A673 (cell line): Measurements from ENCODE around the gene MMP11. TPM values are rescaled to one million over a fixed set of nuclear protein-coding genes. Genes with fewer than 3 reads are reported as not detected.

Source experiments
- BruUV-seq: library from RNA; stranded (reverse); fragments of 400-500 nt; replicated peaks from 2 replicates; lab custom pipeline; 2021; lab: Mats Ljungman, UMichigan
- CTCF ChIA-PET: fragments of 300-600 bp; sonication (Branson Sonifier 250); formaldehyde crosslinking; loops from one replicate; lab custom pipeline; 2022; ENCODE audit warnings: antibody characterized with exemption; lab: Charles Lee
- POLR2A ChIA-PET: fragments of 300-600 bp; sonication (Branson Sonifier 250); formaldehyde crosslinking; loops from one replicate; lab custom pipeline; 2022; ENCODE audit warnings: antibody characterized with exemption; ENCODE audit not compliant: low non-redundant PET; lab: Charles Lee
- DNase-seq: peaks from one replicate; pipeline ENCODE4 v3.0.0-alpha.2; 2015; ENCODE audit warnings: low spot score
- H3K27ac ChIP-seq: fragments of 200-600 bp; sonication (generic); 2 replicates; pipeline ENCODE4 v1.5.1; 2016; ENCODE audit warnings: mixed run types, low read depth, mild to moderate bottlenecking, mixed read lengths, antibody characterized with exemption, low read length; ENCODE audit not compliant: poor library complexity, severe bottlenecking
- H3K27me3 ChIP-seq: fragments of 200-600 bp; sonication (generic); replicated peaks from 2 replicates; pipeline ENCODE4 v1.6.1; 2017; ENCODE audit warnings: mixed run types, low read depth, mild to moderate bottlenecking, mixed read lengths, antibody characterized with exemption, low read length; ENCODE audit not compliant: insufficient read depth, poor library complexity
- H3K36me3 ChIP-seq: fragments of 200-600 bp; sonication (generic); 2 replicates; pipeline ENCODE4 v1.6.1; 2016; ENCODE audit warnings: mixed run types, mild to moderate bottlenecking, mixed read lengths, antibody characterized with exemption, low read length; ENCODE audit not compliant: insufficient read depth, poor library complexity, severe bottlenecking
- H3K4me1 ChIP-seq: fragments of 200-600 bp; sonication (generic); 2 replicates; pipeline ENCODE4 v1.6.1; 2017; ENCODE audit warnings: mixed run types, mild to moderate bottlenecking, mixed read lengths, antibody characterized with exemption, low read length; ENCODE audit not compliant: insufficient read depth, poor library complexity, severe bottlenecking
- H3K4me3 ChIP-seq: fragments of 200-600 bp; sonication (generic); 2 replicates; pipeline ENCODE4 v1.5.1; 2016; ENCODE audit warnings: low read depth, mixed run types, mild to moderate bottlenecking, mixed read lengths, low read length; ENCODE audit not compliant: poor library complexity, severe bottlenecking
- H3K9me3 ChIP-seq: fragments of 200-600 bp; sonication (generic); 2 replicates; pipeline ENCODE4 v1.6.1; 2016; ENCODE audit warnings: mixed run types, low read depth, mild to moderate bottlenecking, mixed read lengths, antibody characterized with exemption, low read length; ENCODE audit not compliant: poor library complexity, severe bottlenecking
- EZH2 ChIP-seq: fragments of 200-600 bp; sonication (generic); IDR thresholded peaks from 2 replicates; pipeline ENCODE4 v1.6.1; 2017; ENCODE audit warnings: borderline replicate concordance, low read depth, mild to moderate bottlenecking, mixed read lengths, antibody characterized with exemption, low read length; ENCODE audit not compliant: poor library complexity, severe bottlenecking
- intact Hi-C: fragments of 100-400 bp; cut with micrococcal nuclease; formaldehyde crosslinking; loops from one replicate; pipeline ENCODE4 v1.10.0; 2022; ENCODE audit not compliant: unreplicated experiment
- total RNA-seq: library from RNA; stranded (reverse); gene quantifications from 2 replicates; pipeline ENCODE4 v1.2.3, GENCODE V29; 2021
- TF ChIP-seq, protein P1 (sequence below): fragments of 300-800, 200-600 bp; sonication (generic); conservative IDR thresholded peaks from 2 replicates; pipeline ENCODE4 v1.5.1; 2017; ENCODE audit warnings: low read depth, mild to moderate bottlenecking, antibody characterized with exemption, low read length, moderate library complexity, mixed read lengths

MMP11 gene
- total RNA-seq, 1 experiment from 2014 or later, result 5.1 TPM

DNA sequence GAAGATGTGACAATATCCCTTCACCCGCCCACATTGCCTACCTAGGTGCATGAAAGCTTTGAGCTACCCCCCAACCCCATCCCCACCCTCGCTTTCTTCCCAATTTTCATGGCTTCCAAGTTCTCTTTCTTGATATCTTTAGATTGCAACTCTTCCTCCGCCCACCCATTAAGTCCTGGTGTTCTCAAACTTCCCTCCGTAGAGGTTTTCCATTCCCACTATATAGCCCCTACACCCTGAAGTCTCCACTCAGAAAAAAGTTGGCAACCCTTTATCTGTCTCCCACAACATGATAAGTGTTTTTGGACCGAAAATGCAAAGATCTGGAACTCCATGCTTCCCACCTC lies 22.3 kb upstream of the MMP11 start:
- TF ChIP-seq, protein P1, sequence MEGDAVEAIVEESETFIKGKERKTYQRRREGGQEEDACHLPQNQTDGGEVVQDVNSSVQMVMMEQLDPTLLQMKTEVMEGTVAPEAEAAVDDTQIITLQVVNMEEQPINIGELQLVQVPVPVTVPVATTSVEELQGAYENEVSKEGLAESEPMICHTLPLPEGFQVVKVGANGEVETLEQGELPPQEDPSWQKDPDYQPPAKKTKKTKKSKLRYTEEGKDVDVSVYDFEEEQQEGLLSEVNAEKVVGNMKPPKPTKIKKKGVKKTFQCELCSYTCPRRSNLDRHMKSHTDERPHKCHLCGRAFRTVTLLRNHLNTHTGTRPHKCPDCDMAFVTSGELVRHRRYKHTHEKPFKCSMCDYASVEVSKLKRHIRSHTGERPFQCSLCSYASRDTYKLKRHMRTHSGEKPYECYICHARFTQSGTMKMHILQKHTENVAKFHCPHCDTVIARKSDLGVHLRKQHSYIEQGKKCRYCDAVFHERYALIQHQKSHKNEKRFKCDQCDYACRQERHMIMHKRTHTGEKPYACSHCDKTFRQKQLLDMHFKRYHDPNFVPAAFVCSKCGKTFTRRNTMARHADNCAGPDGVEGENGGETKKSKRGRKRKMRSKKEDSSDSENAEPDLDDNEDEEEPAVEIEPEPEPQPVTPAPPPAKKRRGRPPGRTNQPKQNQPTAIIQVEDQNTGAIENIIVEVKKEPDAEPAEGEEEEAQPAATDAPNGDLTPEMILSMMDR, result no peak
- no peak for TF ChIP-seq EZH2
- CTCF ChIA-PET, result interaction anchor here (0.9 kb wide), 1 partner anchor 10 kb away, joined by 9 read pairs; no protein-coding TSS in a partner anchor

DNA sequence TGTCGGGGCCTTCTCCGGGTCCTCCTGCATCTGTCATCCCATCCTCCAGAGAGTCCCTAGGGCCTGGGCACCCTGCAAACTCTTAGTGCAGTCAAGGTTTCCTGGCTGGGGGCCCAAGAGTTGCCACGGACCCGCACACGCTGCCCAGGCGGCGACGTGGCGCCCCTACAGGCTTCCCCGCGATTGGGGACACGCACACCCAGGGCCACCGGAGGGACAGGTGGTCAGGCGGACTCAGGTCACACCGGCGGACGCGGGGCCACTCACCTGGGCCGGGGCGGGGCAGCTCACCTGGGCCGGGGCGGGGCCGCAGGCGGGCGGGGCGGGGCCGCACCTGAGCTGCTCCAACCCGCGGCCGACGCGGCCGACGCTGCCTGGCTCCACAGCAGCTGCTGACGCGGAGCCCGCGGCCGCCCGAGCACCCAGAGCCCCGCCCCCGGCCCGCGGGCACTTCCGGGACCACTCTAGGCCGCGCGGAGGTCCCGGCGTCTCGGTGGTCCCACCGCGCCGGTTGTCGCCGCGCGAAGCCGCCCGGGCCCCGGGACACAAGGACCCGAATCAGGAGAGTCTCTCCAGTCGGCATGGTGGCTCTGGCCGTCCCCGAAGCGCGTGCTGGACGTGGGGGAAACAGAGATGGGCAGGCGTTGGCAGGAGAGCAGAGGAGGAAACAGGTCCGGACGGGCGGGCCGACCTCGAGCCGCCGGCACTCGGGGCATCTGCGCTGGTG lies 21.8 kb upstream of the MMP11 start, which contains the start of gene ZNF70:
TSS of gene ZNF70 (minus strand) at position 399 of the 727 bp plus-strand sequence. CDS start 5,972 bp downstream, outside the sequence.
- no peaks in the 10 kb centered on the region for H3K9me3 ChIP-seq
- no TSS peak for BruUV-seq
- H3K4me3 ChIP-seq, result peak within 1 kb of the TSS; percentile 75
- ChIA-PET CTCF (interaction anchor here (0.9 kb wide), 1 partner anchor 10 kb away, joined by 9 read pairs; no protein-coding TSS in a partner anchor), POLR2A (no interaction called here)
- H3K27me3 ChIP-seq, result no peaks in the 10 kb centered on the region
- H3K36me3 ChIP-seq, result no peaks in the 10 kb centered on the region
- peaks cover 4% of the 10 kb centered on the region for H3K4me1 ChIP-seq
- TF ChIP-seq, protein P1, result peak; percentile 44
- no peak for TF ChIP-seq EZH2
- H3K27ac ChIP-seq, result peak within 1 kb of the TSS; percentile 96
- intact Hi-C loops, result no loop called here
- peak; percentile 93 for DNase-seq

More for the DNA sequence above, 22.3 kb upstream of the MMP11 start:
- POLR2A ChIA-PET, result no interaction called here
- intact Hi-C loops, result no loop called here
- H3K36me3 ChIP-seq, result no peaks in the 10 kb centered on the region
- peak overlapping the region; percentile 96 for H3K27ac ChIP-seq
- DNase-seq, result no peak
- H3K4me1 ChIP-seq, result peaks cover 4% of the 10 kb centered on the region
- no peaks in the 10 kb centered on the region for H3K27me3 ChIP-seq
- H3K4me3 ChIP-seq, result peak overlapping the region; percentile 75
- no TSS peak for BruUV-seq
- no peaks in the 10 kb centered on the region for H3K9me3 ChIP-seq

DNA sequence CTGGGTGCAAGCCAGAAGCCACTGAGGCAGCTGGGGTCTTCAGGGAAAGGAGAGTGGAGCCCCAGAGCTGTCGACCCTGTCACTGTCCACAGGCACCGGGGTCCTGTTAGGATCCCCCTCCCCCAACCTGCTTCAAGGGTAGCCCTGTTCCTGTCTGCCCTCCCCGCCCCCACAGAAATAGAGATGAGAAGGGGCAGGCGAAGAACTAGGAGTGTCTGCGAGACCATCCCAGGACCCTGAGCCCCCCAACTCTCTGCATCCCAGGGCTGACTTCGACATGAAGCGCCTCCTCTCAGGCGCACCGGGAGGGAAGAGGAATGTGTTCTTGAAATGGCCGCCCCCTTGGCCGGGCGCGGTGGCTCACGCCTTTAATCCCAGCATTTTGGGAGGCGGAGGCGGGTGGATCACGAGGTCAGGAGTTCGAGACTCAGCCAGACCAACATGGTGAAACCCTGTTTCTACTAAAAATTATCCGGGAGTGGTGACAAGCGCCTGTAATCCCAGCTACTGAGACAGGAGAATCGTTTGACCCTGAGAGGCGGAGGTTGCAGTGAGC lies 21.1 kb upstream of the MMP11 start:
- peak; percentile 42 for DNase-seq
- no peaks in the 10 kb centered on the region for H3K27me3 ChIP-seq
- intact Hi-C loops, result no loop called here
- TF ChIP-seq, protein P1, result no peak
- TF ChIP-seq EZH2, result no peak
- CTCF ChIA-PET, result interaction anchor here (0.9 kb wide), 1 partner anchor 9 kb away, joined by 9 read pairs; no protein-coding TSS in a partner anchor
- POLR2A ChIA-PET, result no interaction called here
- TSS peak; percentile 82 for BruUV-seq
- peaks cover 4% of the 10 kb centered on the region for H3K4me1 ChIP-seq
- H3K9me3 ChIP-seq, result no peaks in the 10 kb centered on the region
- peak overlapping the region; percentile 96 for H3K27ac ChIP-seq
- peak overlapping the region; percentile 75 for H3K4me3 ChIP-seq
- no peaks in the 10 kb centered on the region for H3K36me3 ChIP-seq
